OCI-LY1 (cell line): ENCODE data around the gene ST3GAL2.

ENCODE experiments used
- H2AFZ ChIP-seq: fragments of 200-600 bp; sonication (generic), shearing (Covaris generic); 2 replicates; pipeline ENCODE4 v1.6.0; 2014; ENCODE audit warnings: antibody characterized with exemption, mild to moderate bottlenecking, low read length
- H3F3A ChIP-seq: fragments of 200-600 bp; sonication (generic), shearing (Covaris generic); 2 replicates; pipeline ENCODE4 v1.6.0; 2014; ENCODE audit warnings: mild to moderate bottlenecking, antibody characterized with exemption, low read length, moderate library complexity; ENCODE audit not compliant: insufficient read depth
- H3K27ac ChIP-seq: fragments of 200-600 bp; sonication (generic); 2 replicates; pipeline ENCODE4 v1.5.1; 2014; ENCODE audit warnings: low read length, mixed run types, mild to moderate bottlenecking, low read depth; ENCODE audit not compliant: poor library complexity, severe bottlenecking
- H3K27me3 ChIP-seq: fragments of 200-600 bp; sonication (generic); 2 replicates; pipeline ENCODE4 v1.6.0; 2014; ENCODE audit warnings: antibody characterized with exemption, mild to moderate bottlenecking, low read length, moderate library complexity; ENCODE audit not compliant: insufficient read depth
- H3K36me3 ChIP-seq: fragments of 200-600 bp; sonication (generic); 2 replicates; pipeline ENCODE4 v1.6.1; 2014; ENCODE audit warnings: mild to moderate bottlenecking, antibody characterized with exemption, low read length, moderate library complexity, mixed read lengths; ENCODE audit not compliant: insufficient read depth
- H3K4me1 ChIP-seq: fragments of 200-600 bp; sonication (generic); 2 replicates; pipeline ENCODE4 v1.5.1; 2014; ENCODE audit warnings: mild to moderate bottlenecking, low read length, moderate library complexity; ENCODE audit not compliant: insufficient read depth, severe bottlenecking
- H3K4me2 ChIP-seq: fragments of 200-600 bp; sonication (generic), shearing (Covaris generic); 2 replicates; pipeline ENCODE4 v1.6.1; 2014; ENCODE audit warnings: low read length
- H3K4me3 ChIP-seq: fragments of 200-600 bp; sonication (generic); 2 replicates; pipeline ENCODE4 v1.5.1; 2014; ENCODE audit warnings: low read length, low read depth, mild to moderate bottlenecking, mixed read lengths; ENCODE audit not compliant: poor library complexity, severe bottlenecking
- H3K79me2 ChIP-seq: fragments of 200-600 bp; shearing (Covaris generic); 2 replicates; pipeline ENCODE4 v1.6.1; 2016; ENCODE audit warnings: mixed run types, low read length, mixed read lengths; ENCODE audit not compliant: insufficient read depth
- H3K9ac ChIP-seq: fragments of 200-600 bp; sonication (generic), shearing (Covaris generic); 2 replicates; pipeline ENCODE4 v1.6.1; 2014; ENCODE audit warnings: mild to moderate bottlenecking, low read length, mixed read lengths
- H3K9me2 ChIP-seq: fragments of 200-600 bp; sonication (generic), shearing (Covaris generic); 2 replicates; pipeline ENCODE4 v1.6.1; 2014; ENCODE audit warnings: low read depth, mild to moderate bottlenecking, low read length, mixed read lengths
- H3K9me3 ChIP-seq: fragments of 200-600 bp; shearing (Covaris generic); 2 replicates; pipeline ENCODE4 v1.6.1; 2014; ENCODE audit warnings: low read length, mixed read lengths
- H4K20me1 ChIP-seq: fragments of 200-600 bp; sonication (generic), shearing (Covaris generic); 2 replicates; pipeline ENCODE4 v1.6.0; 2016; ENCODE audit warnings: mild to moderate bottlenecking, low read length; ENCODE audit not compliant: insufficient read depth
- CTCF ChIP-seq: fragments of 200-600 bp; sonication (generic), shearing (Covaris generic); IDR thresholded peaks from 2 replicates; pipeline ENCODE4 v1.5.1; 2017; ENCODE audit warnings: mild to moderate bottlenecking, antibody characterized with exemption, low read length, moderate library complexity, mixed read lengths
- EZH2 ChIP-seq: fragments of 200-600 bp; sonication (generic), shearing (Covaris generic); IDR thresholded peaks from 2 replicates; pipeline ENCODE4 v1.8.0; 2017; ENCODE audit warnings: borderline replicate concordance, mixed run types, mild to moderate bottlenecking, antibody characterized with exemption, low read length, moderate library complexity, mixed read lengths

ST3GAL2 gene

GRCh38 chr16:70432723-70433457 lies 6.0 kb downstream of the ST3GAL2 start:
- Histone ChIP-seq H2AFZ (no peak overlapping the region), H3K27me3 (no peaks in the 10 kb centered on the region), H3K4me2 (peak overlapping the region; percentile 52), H3K36me3 (peaks cover 6% of the 10 kb centered on the region; the same call in 1 of the 2 replicates), H3F3A (peaks cover 15% of the 10 kb centered on the region), H3K4me1 (peaks cover 89% of the 10 kb centered on the region), H3K4me3 (peak overlapping the region; percentile 36), H3K9me2 (no peaks in the 10 kb centered on the region), H3K79me2 (peaks cover 5% of the 10 kb centered on the region; the same call in 1 of the 2 replicates), H3K9ac (peak overlapping the region; percentile 48), H4K20me1 (no peaks in the 10 kb centered on the region), H3K9me3 (no peaks in the 10 kb centered on the region), H3K27ac (peak overlapping the region; percentile 100)
- no peak for TF ChIP-seq EZH2
- TF ChIP-seq CTCF: no peak

GRCh38 chr16:70432356-70432722 lies 6.6 kb downstream of the ST3GAL2 start:
- Histone ChIP-seq H3K4me1 (peaks cover 86% of the 10 kb centered on the region), H3K9me2 (no peaks in the 10 kb centered on the region), H3K4me2 (peak overlapping the region; percentile 52), H3K36me3 (peaks cover 6% of the 10 kb centered on the region; the same call in 1 of the 2 replicates), H3K79me2 (peaks cover 3% of the 10 kb centered on the region; the same call in 1 of the 2 replicates), H3F3A (peaks cover 15% of the 10 kb centered on the region), H3K27ac (peak overlapping the region; percentile 100), H3K9ac (peak overlapping the region; percentile 48; the same call in 1 of the 2 replicates), H3K4me3 (peak overlapping the region; percentile 36), H3K9me3 (no peaks in the 10 kb centered on the region), H2AFZ (no peak overlapping the region), H3K27me3 (no peaks in the 10 kb centered on the region), H4K20me1 (no peaks in the 10 kb centered on the region)
- TF ChIP-seq EZH2 (no peak), CTCF (no peak)

GRCh38 chr16:70430667-70431536 lies 8.0 kb downstream of the ST3GAL2 start:
- no peaks in the 10 kb centered on the region for H3K9me3 ChIP-seq
- H3K36me3 ChIP-seq: peaks cover 6% of the 10 kb centered on the region; the same call in 1 of the 2 replicates
- H4K20me1 ChIP-seq: no peaks in the 10 kb centered on the region
- peaks cover 74% of the 10 kb centered on the region for H3K4me1 ChIP-seq
- peaks cover 15% of the 10 kb centered on the region for H3F3A ChIP-seq
- H3K27ac ChIP-seq: peak overlapping the region; percentile 100
- H3K4me3 ChIP-seq: peak overlapping the region; percentile 30
- no peaks in the 10 kb centered on the region for H3K79me2 ChIP-seq
- peak overlapping the region; percentile 64 for H3K9ac ChIP-seq
- peak overlapping the region; percentile 67 for H3K4me2 ChIP-seq
- no peak overlapping the region for H2AFZ ChIP-seq
- no peak for TF ChIP-seq EZH2
- TF ChIP-seq CTCF: no peak
- no peaks in the 10 kb centered on the region for H3K9me2 ChIP-seq
- H3K27me3 ChIP-seq: no peaks in the 10 kb centered on the region
